Measurements from ENCODE around the gene AUTS2. TPM values are rescaled to one million over a fixed set of nuclear protein-coding genes. Genes with fewer than 3 reads are reported as not detected.

The AUTS2 gene
- total and polyA plus RNA-seq, 10 donors = 6.1 to 54.8 (median 29.1) TPM

DNA sequence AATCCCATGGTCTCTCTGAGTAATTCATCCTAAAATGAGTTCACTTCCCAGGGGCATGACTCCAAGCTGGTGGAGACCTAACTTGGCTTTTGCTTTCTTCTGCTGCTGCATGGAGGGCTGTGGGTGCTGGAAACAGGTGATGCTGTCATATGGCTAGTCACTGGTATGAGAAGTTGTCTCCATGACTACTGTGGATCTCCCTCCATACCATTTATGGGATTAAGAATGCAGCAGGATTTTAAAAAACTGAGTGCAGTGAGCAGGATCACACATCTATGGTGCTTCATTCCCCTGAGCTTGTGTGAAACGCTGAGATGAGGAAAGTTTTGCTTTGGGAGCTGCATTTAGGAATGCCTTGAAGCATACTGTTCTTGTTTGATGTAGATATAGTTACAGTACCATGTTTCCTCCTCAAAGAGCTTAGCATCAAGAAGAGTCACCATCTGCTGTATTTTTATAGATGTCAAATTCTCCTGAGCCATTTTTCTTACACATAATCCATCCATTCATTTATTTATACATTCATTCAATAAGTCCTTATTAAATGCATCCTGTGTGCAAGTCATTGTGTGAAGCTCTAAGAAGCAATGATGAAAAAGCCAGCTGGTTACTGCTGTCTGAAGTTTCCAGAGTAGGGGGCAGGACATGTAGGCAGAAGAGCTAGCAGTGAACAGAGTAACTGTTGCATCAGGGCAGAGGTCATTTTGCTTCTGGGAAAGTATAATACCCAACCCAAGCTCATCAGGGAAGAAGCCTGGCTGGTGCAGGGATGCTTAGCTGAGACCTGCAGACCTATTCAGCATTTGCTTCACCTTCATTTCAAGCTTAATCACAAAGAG is 534.8 kb downstream of the AUTS2 start:
- Histone ChIP-seq H3K9me3 (no peaks in the 10 kb centered on the region), H3K4me3 (no peak overlapping the region), H3K27me3 (replicated peaks in 1 of 7) (no peaks in the 10 kb centered on the region), H3K4me1 (no peaks in the 10 kb centered on the region), H3K36me3 (no peaks in the 10 kb centered on the region), H3K27ac (no peak overlapping the region)
- TF ChIP-seq, protein P1, sequence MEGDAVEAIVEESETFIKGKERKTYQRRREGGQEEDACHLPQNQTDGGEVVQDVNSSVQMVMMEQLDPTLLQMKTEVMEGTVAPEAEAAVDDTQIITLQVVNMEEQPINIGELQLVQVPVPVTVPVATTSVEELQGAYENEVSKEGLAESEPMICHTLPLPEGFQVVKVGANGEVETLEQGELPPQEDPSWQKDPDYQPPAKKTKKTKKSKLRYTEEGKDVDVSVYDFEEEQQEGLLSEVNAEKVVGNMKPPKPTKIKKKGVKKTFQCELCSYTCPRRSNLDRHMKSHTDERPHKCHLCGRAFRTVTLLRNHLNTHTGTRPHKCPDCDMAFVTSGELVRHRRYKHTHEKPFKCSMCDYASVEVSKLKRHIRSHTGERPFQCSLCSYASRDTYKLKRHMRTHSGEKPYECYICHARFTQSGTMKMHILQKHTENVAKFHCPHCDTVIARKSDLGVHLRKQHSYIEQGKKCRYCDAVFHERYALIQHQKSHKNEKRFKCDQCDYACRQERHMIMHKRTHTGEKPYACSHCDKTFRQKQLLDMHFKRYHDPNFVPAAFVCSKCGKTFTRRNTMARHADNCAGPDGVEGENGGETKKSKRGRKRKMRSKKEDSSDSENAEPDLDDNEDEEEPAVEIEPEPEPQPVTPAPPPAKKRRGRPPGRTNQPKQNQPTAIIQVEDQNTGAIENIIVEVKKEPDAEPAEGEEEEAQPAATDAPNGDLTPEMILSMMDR (IDR thresholded peaks at IDR 0.05 in 8 of 11, conservative IDR thresholded peaks at IDR 0.05 in 3 of 11) = no peak
- TF ChIP-seq POLR2A (IDR thresholded peaks at IDR 0.05) (no peak), POLR2AphosphoS5 (IDR thresholded peaks at IDR 0.05) (no peak)
- DNase-seq = no peak
- 79 to 96% (median 91%) methylated on average over 1 of the region's 1 CpG for WGBS, 5 donors
- intact Hi-C loops (cut with DNase I; ENCODE audit: low total_unique reads) = no loop called here

DNA sequence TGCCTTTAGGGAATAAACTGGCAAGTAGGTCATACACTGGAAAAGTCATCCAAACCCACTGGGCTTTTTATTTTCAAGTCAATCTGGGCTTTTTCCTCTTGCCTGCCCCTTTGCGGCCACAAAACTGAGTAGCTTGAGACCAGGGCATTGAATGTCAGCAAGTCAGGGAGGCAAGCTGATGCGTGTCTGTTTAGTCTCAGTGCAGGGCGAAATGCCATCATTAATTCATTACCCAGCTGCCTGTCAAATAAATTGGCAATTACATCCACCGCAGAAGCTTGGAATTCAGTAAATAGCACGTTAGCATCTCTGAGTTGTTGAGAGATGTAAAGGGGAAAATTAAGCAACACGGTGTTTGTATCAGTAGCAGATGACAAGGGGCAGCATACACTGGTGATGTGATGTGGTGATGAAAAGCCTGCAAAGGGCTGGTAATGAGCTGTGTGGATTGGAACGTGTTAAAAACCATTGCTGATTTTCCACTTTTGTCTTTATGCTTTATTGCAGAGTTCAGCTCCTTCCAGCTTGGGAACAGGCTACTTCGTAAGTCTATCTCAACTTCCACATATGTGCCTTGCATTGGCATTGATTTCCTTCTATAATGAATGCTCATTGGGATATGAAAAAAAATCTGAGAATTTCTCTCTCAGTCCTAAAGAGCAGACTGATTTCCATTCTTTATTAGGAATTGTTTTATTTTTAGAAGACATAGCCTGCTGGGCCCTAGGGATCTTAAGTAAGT is 535.9 kb downstream of the AUTS2 start:
- H3K4me1 ChIP-seq = no peaks in the 10 kb centered on the region
- no peak overlapping the region for H3K4me3 ChIP-seq
- TF ChIP-seq, protein P1 (IDR thresholded peaks at IDR 0.05 in 8 of 11, conservative IDR thresholded peaks at IDR 0.05 in 3 of 11) = no peak
- no peak for TF ChIP-seq POLR2A (IDR thresholded peaks at IDR 0.05)
- no peak for TF ChIP-seq POLR2AphosphoS5 (IDR thresholded peaks at IDR 0.05)
- intact Hi-C loops (cut with DNase I; ENCODE audit: low total_unique reads) = no loop called here
- H3K27ac ChIP-seq = no peak overlapping the region
- WGBS, 5 donors = 73 to 87% (median 84%) methylated on average over 8 of the region's 8 CpGs
- no peaks in the 10 kb centered on the region for H3K36me3 ChIP-seq
- H3K27me3 ChIP-seq (replicated peaks in 1 of 7) = no peaks in the 10 kb centered on the region
- no peaks in the 10 kb centered on the region for H3K9me3 ChIP-seq
- DNase-seq = no peak

DNA sequence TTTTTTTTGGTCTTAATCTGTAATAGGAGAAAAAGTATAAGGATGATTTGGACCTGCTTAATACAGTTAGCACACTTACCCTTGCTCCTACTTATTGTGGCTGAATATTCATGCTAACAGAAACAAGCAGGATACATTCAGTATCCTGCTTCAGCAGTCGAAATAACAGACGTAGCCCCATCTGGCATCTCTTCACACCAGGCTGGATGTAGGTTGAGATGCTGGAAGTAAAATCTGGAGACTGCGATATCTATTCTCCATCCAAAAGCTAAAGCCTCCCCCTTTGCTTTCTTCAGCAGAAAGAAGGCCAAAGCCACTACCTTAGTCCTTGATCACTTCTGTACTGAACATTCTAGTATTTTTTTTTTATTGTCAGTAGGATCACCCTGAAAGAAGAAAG is 537.4 kb downstream of the AUTS2 start:
- Histone ChIP-seq H3K27me3 (replicated peaks in 1 of 7) (no peaks in the 10 kb centered on the region), H3K9me3 (no peaks in the 10 kb centered on the region), H3K27ac (no peak overlapping the region), H3K4me1 (no peaks in the 10 kb centered on the region), H3K4me3 (no peak overlapping the region), H3K36me3 (no peaks in the 10 kb centered on the region)
- TF ChIP-seq POLR2A (IDR thresholded peaks at IDR 0.05) (no peak), POLR2AphosphoS5 (IDR thresholded peaks at IDR 0.05) (no peak)
- DNase-seq = no peak
- WGBS, 5 donors = 91 to 96% (median 94%) methylated on average over 3 of the region's 3 CpGs
- intact Hi-C loops (cut with DNase I; ENCODE audit: low total_unique reads) = no loop called here

DNA sequence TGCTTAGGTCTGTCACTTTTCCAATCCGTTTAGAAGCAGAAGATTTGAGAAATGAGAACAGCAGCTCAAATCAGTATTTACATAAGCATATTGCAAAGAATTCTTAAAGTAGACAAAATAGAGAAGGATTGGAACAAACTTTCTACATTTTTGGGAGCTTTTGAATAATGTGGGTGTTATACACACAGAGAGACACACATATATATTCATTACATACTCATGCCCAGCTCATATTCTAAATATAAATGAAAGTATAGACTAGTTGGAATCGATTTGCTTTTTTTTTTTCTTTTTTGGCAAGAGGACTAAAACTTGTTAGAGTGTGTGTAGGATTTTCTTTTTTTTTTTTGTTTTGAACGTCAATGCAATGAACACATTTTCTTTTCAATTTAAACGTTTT is 538.9 kb downstream of the AUTS2 start:
- H3K27me3 ChIP-seq (replicated peaks in 1 of 7) = no peaks in the 10 kb centered on the region
- no peaks in the 10 kb centered on the region for H3K36me3 ChIP-seq
- no peak for DNase-seq
- no peaks in the 10 kb centered on the region for H3K4me1 ChIP-seq
- no peaks in the 10 kb centered on the region for H3K9me3 ChIP-seq
- intact Hi-C loops (cut with DNase I; ENCODE audit: low total_unique reads) = no loop called here
- 68 to 84% (median 81%) methylated on average over 4 of the region's 4 CpGs for WGBS, 5 donors
- TF ChIP-seq POLR2AphosphoS5 (IDR thresholded peaks at IDR 0.05) (no peak), POLR2A (IDR thresholded peaks at IDR 0.05) (no peak)
- TF ChIP-seq, protein P1 (IDR thresholded peaks at IDR 0.05 in 8 of 11, conservative IDR thresholded peaks at IDR 0.05 in 3 of 11) = no peak
- no peak overlapping the region for H3K27ac ChIP-seq
- H3K4me3 ChIP-seq = no peak overlapping the region

Measured in spleen (tissue), 11 donors.